Mucosa of descending colon (tissue), 3 donors: ENCODE results near the gene CCRL2. TPM values are rescaled to one million over a fixed set of nuclear protein-coding genes. Genes with fewer than 3 reads are reported as not detected.

Experiments used
- ATAC-seq: fragments of 200-7000 bp; cut with Tn5 transposase; one replicate; pipeline ENCODE4 v1.9.1; 2020; ENCODE audit warnings: mild to moderate bottlenecking, moderate library complexity
- DNase-seq, 3 donors: peaks; one replicate each; pipeline ENCODE4 v3.0.0-alpha.2; 2020
- H3K36me3 ChIP-seq: fragments of 200-600 bp; one replicate; pipeline ENCODE4 v1.8.0; 2021; ENCODE audit warnings: low read depth, mild to moderate bottlenecking
- H3K4me1 ChIP-seq: fragments of 200-600 bp; one replicate; pipeline ENCODE4 v1.8.0; 2021; ENCODE audit warnings: low read depth, mild to moderate bottlenecking
- H3K4me3 ChIP-seq: fragments of 200-600 bp; one replicate; pipeline ENCODE4 v1.8.0; 2021; ENCODE audit warnings: mild to moderate bottlenecking
- H3K9me3 ChIP-seq: fragments of 200-600 bp; one replicate; pipeline ENCODE4 v1.8.0; 2021; ENCODE audit warnings: mild to moderate bottlenecking
- intact Hi-C, 2 donors: fragments of 100-400 bp; cut with DNase I in 1 of 2; cut with micrococcal nuclease in 1 of 2; formaldehyde crosslinking; loops; one replicate each; pipeline versions ENCODE4 v1.11.0 to v1.11.1; 2022; cut with DNase I, micrococcal nuclease
- total RNA-seq, 3 donors: library from RNA; stranded (reverse); fragmentation: NEBNext Ultra II Directional in 2 of 3; extraction: Animal tissue kit (Norgen Biotek cat#: 25700) in 2 of 3; gene quantifications; one replicate each; pipeline versions ENCODE4 v1.2.1 to v1.2.4, GENCODE V29; 2021 to 2023
- TF ChIP-seq, protein P1 (sequence below): fragments of 200-600 bp; IDR thresholded peaks from one replicate; pipeline ENCODE4 v1.8.0; 2022; ENCODE audit warnings: antibody characterized with exemption, mild to moderate bottlenecking
- donor health status: DM: no; HTN: no; CAD: no; lungs with moderate emphysema.
- donor health status: DM: no; HTN: no; CAD: no.
- donor health status: DM: no; HTN: yes; CAD: no.

Gene CCRL2
- total RNA-seq, 3 donors from 2014 or later: 10.2 to 23.3 (median 15.7) TPM

DNA sequence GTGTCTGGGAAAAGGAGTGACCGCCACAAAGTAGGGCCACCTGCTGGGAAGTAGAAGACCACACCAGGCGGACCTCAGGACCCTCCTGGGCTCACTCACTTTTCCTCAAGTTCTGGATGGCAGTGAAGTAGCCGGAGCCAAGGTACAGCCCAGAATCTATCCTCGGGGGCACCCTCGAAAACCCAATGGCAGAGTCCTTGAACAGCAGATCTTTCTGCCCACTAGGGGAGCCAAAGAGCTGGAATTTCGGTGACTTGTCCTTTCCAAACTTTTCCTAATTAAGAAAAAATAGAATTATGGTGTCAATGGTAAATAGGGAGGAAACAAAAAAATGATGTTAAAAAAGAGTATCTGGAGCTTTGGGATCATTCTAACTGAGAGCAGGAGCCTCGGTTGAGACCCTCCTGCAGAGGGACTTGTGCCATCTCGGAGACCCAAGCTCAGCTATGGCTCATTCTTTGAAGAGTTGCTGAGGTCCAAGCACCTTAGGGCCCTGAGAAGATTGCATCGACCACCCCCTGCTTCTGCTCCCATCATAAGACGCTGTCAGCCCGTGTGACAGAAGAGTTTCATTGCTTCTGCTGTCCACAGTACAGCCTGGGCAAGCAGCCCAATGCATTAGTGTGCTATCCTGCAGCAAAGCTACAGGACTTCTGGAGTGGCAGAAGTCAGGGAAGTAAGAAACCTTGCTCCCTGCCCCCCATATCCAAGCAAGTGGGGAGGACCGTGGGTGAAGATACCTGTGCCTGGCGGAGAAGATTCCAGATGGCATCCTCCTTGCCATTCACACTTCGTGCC lies 42.9 kb downstream of the CCRL2 start:
- ATAC-seq (no peak), DNase-seq (peak in 1 of 3 donors; percentile 51)
- Histone ChIP-seq H3K36me3 (no peaks in the 10 kb centered on the region), H3K4me3 (no peak overlapping the region), H3K4me1 (no peaks in the 10 kb centered on the region), H3K9me3 (no peaks in the 10 kb centered on the region)
- intact Hi-C loops: no loop called here
- TF ChIP-seq, protein P1, sequence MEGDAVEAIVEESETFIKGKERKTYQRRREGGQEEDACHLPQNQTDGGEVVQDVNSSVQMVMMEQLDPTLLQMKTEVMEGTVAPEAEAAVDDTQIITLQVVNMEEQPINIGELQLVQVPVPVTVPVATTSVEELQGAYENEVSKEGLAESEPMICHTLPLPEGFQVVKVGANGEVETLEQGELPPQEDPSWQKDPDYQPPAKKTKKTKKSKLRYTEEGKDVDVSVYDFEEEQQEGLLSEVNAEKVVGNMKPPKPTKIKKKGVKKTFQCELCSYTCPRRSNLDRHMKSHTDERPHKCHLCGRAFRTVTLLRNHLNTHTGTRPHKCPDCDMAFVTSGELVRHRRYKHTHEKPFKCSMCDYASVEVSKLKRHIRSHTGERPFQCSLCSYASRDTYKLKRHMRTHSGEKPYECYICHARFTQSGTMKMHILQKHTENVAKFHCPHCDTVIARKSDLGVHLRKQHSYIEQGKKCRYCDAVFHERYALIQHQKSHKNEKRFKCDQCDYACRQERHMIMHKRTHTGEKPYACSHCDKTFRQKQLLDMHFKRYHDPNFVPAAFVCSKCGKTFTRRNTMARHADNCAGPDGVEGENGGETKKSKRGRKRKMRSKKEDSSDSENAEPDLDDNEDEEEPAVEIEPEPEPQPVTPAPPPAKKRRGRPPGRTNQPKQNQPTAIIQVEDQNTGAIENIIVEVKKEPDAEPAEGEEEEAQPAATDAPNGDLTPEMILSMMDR: no peak

GRCh38 chr3:46453526-46454208 lies 46.6 kb downstream of the CCRL2 start:
- ATAC-seq (no peak), DNase-seq (no peak)
- TF ChIP-seq, protein P1: no peak
- intact Hi-C loops: no loop called here
- Histone ChIP-seq H3K4me3 (no peak overlapping the region), H3K9me3 (no peaks in the 10 kb centered on the region), H3K4me1 (no peaks in the 10 kb centered on the region), H3K36me3 (no peaks in the 10 kb centered on the region)

DNA sequence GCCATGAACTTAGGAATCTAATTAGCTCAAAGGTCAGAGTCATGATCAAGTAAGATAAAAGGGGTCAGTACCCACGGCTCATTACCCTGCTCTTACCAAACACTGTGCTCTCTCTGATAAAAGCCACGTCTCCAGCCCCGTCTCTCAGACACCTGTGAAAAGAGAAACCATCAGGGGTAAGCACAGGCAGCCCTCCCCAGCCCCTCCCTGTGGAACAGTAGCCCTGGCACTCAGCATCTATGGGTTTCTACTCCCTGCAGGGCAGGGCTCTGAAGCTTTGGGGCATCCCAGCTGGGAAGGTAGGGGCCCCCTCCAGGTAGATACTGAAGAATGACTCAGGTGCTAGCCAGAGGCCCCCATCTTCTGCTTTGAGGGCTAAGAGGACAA lies 47.1 kb downstream of the CCRL2 start:
- Histone ChIP-seq H3K9me3 (no peaks in the 10 kb centered on the region), H3K4me3 (no peak overlapping the region), H3K36me3 (no peaks in the 10 kb centered on the region), H3K4me1 (no peaks in the 10 kb centered on the region)
- no peak for DNase-seq
- intact Hi-C loops: no loop called here
- TF ChIP-seq, protein P1: no peak
- ATAC-seq: no peak

- no peak for ATAC-seq
- H3K36me3 ChIP-seq: no peaks in the 10 kb centered on the region
- intact Hi-C loops: no loop called here
- no peaks in the 10 kb centered on the region for H3K9me3 ChIP-seq
- DNase-seq: no peak
- H3K4me1 ChIP-seq: no peaks in the 10 kb centered on the region
- TF ChIP-seq, protein P1: no peak
- H3K4me3 ChIP-seq: no peak overlapping the region
Measured at GRCh38 chr3:46454606-46455005, 47.5 kb downstream of the CCRL2 start.

- Histone ChIP-seq H3K4me3 (no peak overlapping the region), H3K36me3 (no peaks in the 10 kb centered on the region), H3K4me1 (no peaks in the 10 kb centered on the region), H3K9me3 (no peaks in the 10 kb centered on the region)
- TF ChIP-seq, protein P1: no peak
- no peak for DNase-seq
- no peak for ATAC-seq
- intact Hi-C loops: no loop called here
Measured at GRCh38 chr3:46455231-46456115, 48.4 kb downstream of the CCRL2 start.
